Endothelial cell of umbilical vein (primary cell): ENCODE data around the gene BTLA. TPM values are rescaled to one million over a fixed set of nuclear protein-coding genes. Genes with fewer than 3 reads are reported as not detected.

Experiments used
- BruUV-seq: library from RNA; stranded (reverse); fragments of 400-500 nt; replicated peaks from 2 replicates; lab custom pipeline; 2021; lab: Mats Ljungman, UMichigan
- CTCF ChIA-PET: fragments of 300-600, 350-600 bp; sonication (Branson Sonifier 250); formaldehyde crosslinking; loops from one replicate; lab custom pipeline; 2021; ENCODE audit warnings: antibody characterized with exemption, inconsistent platforms; lab: Charles Lee
- POLR2A ChIA-PET: fragments of 300-600, 350-600 bp; sonication (Branson Sonifier 250); formaldehyde crosslinking; loops from one replicate; lab custom pipeline; 2021; ENCODE audit warnings: antibody characterized with exemption, inconsistent platforms; lab: Charles Lee
- DNase-seq: peaks from one replicate; pipeline ENCODE4 v3.0.0-alpha.2; 2011; ENCODE audit warnings: low read depth, low spot score
- FAIRE-seq: peaks from 2 replicates; lab custom pipeline; 2011; peaks lifted over from hg19 to GRCh38; lab: Jason Lieb, UNC
- H2AFZ ChIP-seq: 2 replicates; pipeline ENCODE4 v1.6.0; 2012; ENCODE audit warnings: low read depth, low read length, control low read depth, inconsistent platforms
- H3K27ac ChIP-seq: 2 replicates; pipeline ENCODE4 v1.5.1; 2011; ENCODE audit warnings: low read depth, mild to moderate bottlenecking, control low read depth, low read length, moderate library complexity; ENCODE audit not compliant: insufficient read depth
- H3K27me3 ChIP-seq, 2 experiments: 2 replicates each; pipeline versions ENCODE4 v1.6.0 to v1.6.1; 2011; ENCODE audit warnings: low read length in 2 of 2, mixed read lengths in 1 of 2; ENCODE audit not compliant: control insufficient read depth in 2 of 2, insufficient read depth in 2 of 2
- H3K36me3 ChIP-seq, 2 experiments: 2 replicates in 1 of 2; 3 replicates in 1 of 2; pipeline ENCODE4 v1.5.1; 2011; ENCODE audit warnings: low read length in 2 of 2, mild to moderate bottlenecking in 1 of 2, moderate library complexity in 1 of 2; ENCODE audit not compliant: control insufficient read depth in 2 of 2, insufficient read depth in 2 of 2; ENCODE audit errors: extremely low read depth in 1 of 2
- H3K4me1 ChIP-seq: 3 replicates; pipeline ENCODE4 v1.5.1; 2011; ENCODE audit warnings: mild to moderate bottlenecking, low read length; ENCODE audit not compliant: control insufficient read depth, insufficient read depth; ENCODE audit errors: extremely low read depth
- H3K4me2 ChIP-seq: 2 replicates; pipeline ENCODE4 v1.6.1; 2011; ENCODE audit warnings: low read length, control low read depth, mixed read lengths; ENCODE audit not compliant: insufficient read depth
- H3K4me3 ChIP-seq, 3 experiments: fragments of 200-600 bp in 1 of 3; sonication (generic), shearing (Covaris generic) in 1 of 3; replicated peaks in 1 of 3; 2 replicates each; pipeline ENCODE4 v1.5.1; 2011 to 2016; ENCODE audit warnings: control low read depth in 3 of 3, low read length in 3 of 3, mild to moderate bottlenecking in 2 of 3, inconsistent platforms in 1 of 3, low read depth in 1 of 3, moderate library complexity in 1 of 3; ENCODE audit not compliant: insufficient read depth in 1 of 3
- H3K79me2 ChIP-seq: 2 replicates; pipeline ENCODE4 v1.6.0; 2012; ENCODE audit warnings: low read length, inconsistent platforms; ENCODE audit not compliant: control insufficient read depth, insufficient read depth
- H3K9ac ChIP-seq: replicated peaks from 2 replicates; pipeline ENCODE3; 2011; ENCODE audit warnings: low read length, control low read depth; ENCODE audit not compliant: insufficient read depth; ENCODE audit errors: extremely low read depth
- H3K9me1 ChIP-seq: replicated peaks from 3 replicates; pipeline ENCODE4 v1.6.0; 2011; ENCODE audit warnings: mild to moderate bottlenecking, low read length; ENCODE audit not compliant: control insufficient read depth, insufficient read depth; ENCODE audit errors: extremely low read depth
- H3K9me3 ChIP-seq: replicated peaks from 2 replicates; pipeline ENCODE4 v1.5.1; 2012; ENCODE audit warnings: low read length, inconsistent platforms; ENCODE audit not compliant: control insufficient read depth, insufficient read depth
- H4K20me1 ChIP-seq: replicated peaks from 2 replicates; pipeline ENCODE3; 2011; ENCODE audit warnings: mild to moderate bottlenecking, low read length; ENCODE audit not compliant: control insufficient read depth, insufficient read depth; ENCODE audit errors: extremely low read depth
- FOS ChIP-seq: IDR thresholded peaks from 2 replicates; pipeline ENCODE4 v1.6.1; 2011; ENCODE audit warnings: mild to moderate bottlenecking, low read length, moderate library complexity, borderline replicate concordance; ENCODE audit not compliant: insufficient read depth
- GATA2 ChIP-seq: IDR thresholded peaks from 2 replicates; pipeline ENCODE4 v1.7.0; 2011; ENCODE audit warnings: low read depth, mild to moderate bottlenecking, moderate library complexity, mixed read lengths, low read length; ENCODE audit not compliant: insufficient read length, insufficient read depth
- JUN ChIP-seq: IDR thresholded peaks from 2 replicates; pipeline ENCODE4 v1.6.1; 2011; ENCODE audit warnings: borderline replicate concordance, low read depth; ENCODE audit not compliant: insufficient read length, insufficient read depth
- MYC ChIP-seq: IDR thresholded peaks from one replicate; pipeline ENCODE4 v1.6.1; 2011; ENCODE audit warnings: mild to moderate bottlenecking, low read depth, low read length
- POLR2AphosphoS5 ChIP-seq: IDR thresholded peaks from 2 replicates; pipeline ENCODE4 v1.6.1; 2012; ENCODE audit warnings: low read depth, mild to moderate bottlenecking, control low read depth, low read length, moderate library complexity; ENCODE audit not compliant: insufficient read depth
- dilution Hi-C: fragments of 300-500 bp; cut with MboI; formaldehyde crosslinking; loops from one replicate; pipeline ENCODE4 v1.15.0; 2019; ENCODE audit warnings: low sequenced_read_pairs; ENCODE audit not compliant: extremely low pct_ligation_motif_present
- intact Hi-C: fragments of 100-400 bp; cut with micrococcal nuclease; formaldehyde crosslinking; loops from one replicate; pipeline ENCODE4 v1.10.0; 2022
- polyA plus RNA-seq, 4 experiments: library from polyadenylated mRNA; depleted of rRNA in 3 of 4; stranded (reverse) in 3 of 4; unstranded in 1 of 4; fragments of >200 nt; gene quantifications; 2 replicates each; pipeline versions ENCODE4 v1.2.1 to v1.2.3, GENCODE V29; 2011 to 2012; ENCODE audit warnings: missing spikeins in 1 of 4
- total RNA-seq: library from RNA; stranded (reverse); gene quantifications from 2 replicates; pipeline ENCODE4 v1.2.3, GENCODE V29; 2021
- TF ChIP-seq, protein P1 (sequence below): IDR thresholded peaks from 2 replicates; pipeline ENCODE4 v1.6.1; 2011; ENCODE audit not compliant: insufficient read depth, insufficient read length
- TF ChIP-seq, protein P2 (sequence below), 2 donors: IDR thresholded peaks; 1 replicate in 1 of 2; 2 replicates in 1 of 2; pipeline ENCODE4 v1.5.1; 2011; ENCODE audit warnings: low read length in 2 of 2, mild to moderate bottlenecking in 2 of 2, moderate library complexity in 2 of 2, control low read depth in 1 of 2, inconsistent platforms in 1 of 2, low read depth in 1 of 2; ENCODE audit not compliant: insufficient read depth in 1 of 2; ENCODE audit errors: extremely low read depth in 1 of 2

Gene BTLA
- total and polyA plus RNA-seq, 2 donors (not counting 3 experiments of a cell fraction or from before 2014, with no cell fraction given) = not detected

DNA sequence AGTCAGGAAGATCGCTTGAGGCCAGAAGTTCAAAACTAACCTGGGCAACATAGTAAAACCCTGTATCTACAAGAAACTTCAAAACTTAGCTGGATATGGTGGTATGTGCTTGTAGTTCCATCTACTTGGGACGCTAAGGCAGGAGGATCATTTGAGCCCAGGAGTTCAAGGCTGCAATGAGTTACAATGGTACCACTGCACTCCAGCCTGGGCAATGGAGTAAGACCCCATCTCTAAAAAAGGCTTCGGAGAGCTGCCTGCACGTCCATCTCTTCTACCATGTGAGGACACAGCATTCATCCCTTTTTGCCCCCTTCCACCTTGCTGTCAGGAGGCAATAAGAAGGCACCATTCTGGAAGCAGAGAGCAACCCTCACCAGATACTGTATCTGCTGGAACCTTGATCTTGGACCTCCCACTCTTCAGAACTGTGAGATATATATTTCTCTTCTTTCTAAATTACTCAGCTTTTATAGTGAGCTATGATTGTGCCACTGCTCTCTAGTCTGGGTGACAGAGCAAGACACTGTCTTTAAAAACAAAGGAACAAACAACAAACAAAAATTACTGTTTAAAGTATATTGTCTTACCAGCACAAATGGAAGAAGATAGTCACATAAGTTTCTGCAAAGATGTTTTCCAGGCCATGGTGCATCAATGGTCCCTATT, 4.2 kb upstream of the BTLA start:
- Histone ChIP-seq H3K9ac (no peak overlapping the region), H3K4me2 (no peak overlapping the region), H3K9me3 (no peaks in the 10 kb centered on the region), H3K9me1 (no peaks in the 10 kb centered on the region), H3K27ac (no peak overlapping the region), H3K4me1 (peaks cover 18% of the 10 kb centered on the region), H4K20me1 (no peaks in the 10 kb centered on the region), H3K27me3 (no peaks in the 10 kb centered on the region), H3K79me2 (no peaks in the 10 kb centered on the region), H3K36me3 (no peaks in the 10 kb centered on the region), H3K4me3 (no peak overlapping the region), H2AFZ (no peak overlapping the region)
- ChIA-PET POLR2A (no interaction called here), CTCF (interaction anchor here (1.3 to 2.9 kb wide), 3 partner anchors 25 to 392 kb away, joined by 4 to 6 read pairs (median 4); no protein-coding TSS in a partner anchor)
- no TSS peak for BruUV-seq
- no peak for DNase-seq
- dilution Hi-C loops = no loop called here
- FAIRE-seq = no peak
- TF ChIP-seq, protein P1, sequence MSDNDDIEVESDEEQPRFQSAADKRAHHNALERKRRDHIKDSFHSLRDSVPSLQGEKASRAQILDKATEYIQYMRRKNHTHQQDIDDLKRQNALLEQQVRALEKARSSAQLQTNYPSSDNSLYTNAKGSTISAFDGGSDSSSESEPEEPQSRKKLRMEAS = no peak
- TF ChIP-seq GATA2 (no peak), FOS (no peak), POLR2AphosphoS5 (no peak), JUN (no peak), MYC (no peak)
- TF ChIP-seq, protein P2, sequence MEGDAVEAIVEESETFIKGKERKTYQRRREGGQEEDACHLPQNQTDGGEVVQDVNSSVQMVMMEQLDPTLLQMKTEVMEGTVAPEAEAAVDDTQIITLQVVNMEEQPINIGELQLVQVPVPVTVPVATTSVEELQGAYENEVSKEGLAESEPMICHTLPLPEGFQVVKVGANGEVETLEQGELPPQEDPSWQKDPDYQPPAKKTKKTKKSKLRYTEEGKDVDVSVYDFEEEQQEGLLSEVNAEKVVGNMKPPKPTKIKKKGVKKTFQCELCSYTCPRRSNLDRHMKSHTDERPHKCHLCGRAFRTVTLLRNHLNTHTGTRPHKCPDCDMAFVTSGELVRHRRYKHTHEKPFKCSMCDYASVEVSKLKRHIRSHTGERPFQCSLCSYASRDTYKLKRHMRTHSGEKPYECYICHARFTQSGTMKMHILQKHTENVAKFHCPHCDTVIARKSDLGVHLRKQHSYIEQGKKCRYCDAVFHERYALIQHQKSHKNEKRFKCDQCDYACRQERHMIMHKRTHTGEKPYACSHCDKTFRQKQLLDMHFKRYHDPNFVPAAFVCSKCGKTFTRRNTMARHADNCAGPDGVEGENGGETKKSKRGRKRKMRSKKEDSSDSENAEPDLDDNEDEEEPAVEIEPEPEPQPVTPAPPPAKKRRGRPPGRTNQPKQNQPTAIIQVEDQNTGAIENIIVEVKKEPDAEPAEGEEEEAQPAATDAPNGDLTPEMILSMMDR (IDR thresholded peaks at IDR 0.05; ENCODE audit: extremely low read depth in 1 of 2, insufficient read depth in 1 of 2, low read depth in 1 of 2, low read length in 2 of 2) = no peak
- intact Hi-C loops = no loop called here
